GM12892 (cell line): ENCODE data around the gene SCAANT1.

Experiments used
- POLR2A ChIP-seq: IDR thresholded peaks from 2 replicates; pipeline ENCODE4 v1.6.1; 2011; ENCODE audit warnings: low read depth, low read length, control low read depth
- POLR2AphosphoS5 ChIP-seq: IDR thresholded peaks from 2 replicates; pipeline ENCODE4 v1.6.1; 2011; ENCODE audit warnings: low read depth, low read length, control low read depth

- TF ChIP-seq POLR2AphosphoS5 (no peak), POLR2A (no peak)
Measured at GRCh38 chr3:63936925-63937324, 24.7 kb upstream of the SCAANT1 start.
